Measurements from ENCODE around the gene ITGA11.

GRCh38 chr15:68326711-68327354 lies 105.1 kb downstream of the ITGA11 start:
- TF ChIP-seq POLR2AphosphoS5 (IDR thresholded peaks at IDR 0.05; ENCODE audit: low read depth, low read length) (no peak), SPI1 (IDR thresholded peaks at IDR 0.05; ENCODE audit: low read depth, low read length) (no peak), PAX5 (IDR thresholded peaks at IDR 0.05; ENCODE audit: insufficient read depth, low read length, severe bottlenecking) (no peak), TAF1 (IDR thresholded peaks at IDR 0.05; ENCODE audit: low read depth, low read length) (no peak)

Measured in GM12891 (cell line).